HG03439 (cell line): ENCODE data around the gene CYTH2.
"Not testable (repeated sequence)": the region's sequence is repeated elsewhere in the genome, so short reads cannot be mapped to it uniquely, and the experiment has no call there.

ENCODE experiments used
- ATAC-seq: cut with Tn5 transposase; IDR thresholded peaks from one replicate; pipeline ENCODE4 v1.9.1; 2021; ENCODE audit warnings: mild to moderate bottlenecking, moderate library complexity; ENCODE audit not compliant: unreplicated experiment

CYTH2 gene

GRCh38 chr19:48511321-48511731, 42.2 kb downstream of the CYTH2 start:
- no peak for ATAC-seq

DNA sequence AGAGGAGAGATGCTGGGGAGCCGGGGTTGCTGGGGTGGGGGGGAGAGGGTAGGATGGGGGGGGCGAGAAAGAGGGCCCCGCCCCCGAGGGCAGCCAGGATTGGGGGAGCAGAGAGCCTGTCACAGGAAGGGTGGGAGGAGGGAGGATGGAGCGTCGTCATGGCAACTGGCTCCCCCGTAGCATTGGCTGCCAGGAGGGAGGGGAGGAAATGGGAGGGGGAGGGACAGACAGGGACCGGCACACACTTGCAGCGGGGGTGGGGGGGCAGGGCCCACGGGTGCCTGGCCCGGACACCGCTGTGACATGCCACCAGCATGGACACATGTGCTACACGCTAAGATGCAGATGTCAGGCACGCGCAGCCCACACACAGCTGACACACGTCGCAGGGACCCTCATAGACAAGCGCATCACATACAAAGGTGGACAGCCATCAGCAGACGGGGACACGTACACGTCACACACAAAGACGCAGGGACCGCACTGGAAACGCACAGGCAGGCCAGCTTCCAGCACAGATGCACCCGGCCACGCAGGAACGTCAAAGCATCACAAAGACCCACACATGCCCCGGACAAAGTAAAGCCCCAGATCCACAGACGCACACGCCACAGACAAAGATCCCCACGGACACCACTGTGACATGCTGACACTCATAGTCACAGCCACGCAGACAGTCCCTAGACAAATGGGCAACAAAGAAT, 42.8 kb downstream of the CYTH2 start, which contains the start of gene LMTK3:
Gene LMTK3, minus strand, starts transcription at position 36 of the 704 bp plus-strand sequence. CDS start 259 bp downstream, outside the sequence.
- ATAC-seq = no peak

GRCh38 chr19:48512504-48513288, 43.5 kb downstream of the CYTH2 start:
- ATAC-seq = no peak

DNA sequence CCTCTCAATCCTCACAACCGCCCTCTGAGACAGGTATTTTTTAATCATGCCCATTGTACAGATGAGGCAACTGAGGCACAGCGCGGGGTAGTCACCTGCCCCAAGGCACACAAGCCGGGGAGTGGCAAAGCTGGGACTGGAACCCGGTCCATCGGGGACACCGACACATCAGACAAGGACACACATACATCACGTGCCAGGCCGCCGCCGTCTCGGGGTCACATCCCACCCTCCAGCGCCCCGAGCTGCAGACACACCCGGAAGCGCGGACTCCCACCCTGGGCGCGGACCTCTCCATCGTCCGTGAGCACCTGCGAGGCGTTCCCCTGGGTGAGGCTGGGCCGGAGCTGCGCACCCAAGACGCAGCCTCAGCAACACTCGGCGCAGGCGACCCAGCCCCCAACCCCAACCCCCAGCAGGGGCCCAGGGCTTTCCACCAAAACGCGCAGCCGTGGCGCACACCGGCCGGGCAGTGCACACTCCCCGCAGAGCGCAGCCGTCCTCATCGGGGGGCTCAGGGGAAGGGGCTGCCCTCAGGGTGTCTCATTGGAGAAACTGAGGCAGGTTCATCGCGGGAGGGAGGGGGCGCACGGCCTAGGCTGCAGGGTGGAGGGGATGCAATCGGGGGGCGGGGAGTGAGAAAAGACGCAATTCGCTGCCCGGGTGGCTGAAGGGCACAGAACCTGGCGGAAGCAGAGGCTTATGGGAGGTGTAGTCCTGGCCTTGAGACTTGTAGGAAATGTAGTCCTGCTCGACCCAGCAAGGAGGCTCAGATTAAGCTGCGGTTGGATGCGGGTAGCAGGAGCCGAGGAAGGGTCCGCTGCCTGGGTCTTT, 44.3 kb downstream of the CYTH2 start:
- ATAC-seq = peak; percentile 48

DNA sequence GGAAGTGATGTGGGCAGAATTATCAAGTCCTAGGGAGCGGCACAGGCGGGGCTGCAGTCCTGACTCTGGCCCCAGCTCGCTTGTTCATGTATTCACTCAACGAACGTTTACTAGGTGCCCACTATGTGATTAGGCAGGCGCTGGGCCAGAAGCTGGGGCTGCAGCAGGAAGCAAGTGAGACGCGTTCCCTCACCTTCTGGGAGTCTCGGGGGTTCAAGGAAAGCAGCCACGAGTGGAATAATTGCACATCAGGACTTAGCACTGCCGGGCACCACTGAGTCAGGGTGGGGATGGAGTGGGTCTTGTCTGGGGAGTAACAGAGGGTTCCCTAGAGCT, 44.9 kb downstream of the CYTH2 start:
- peak; percentile 4 for ATAC-seq

DNA sequence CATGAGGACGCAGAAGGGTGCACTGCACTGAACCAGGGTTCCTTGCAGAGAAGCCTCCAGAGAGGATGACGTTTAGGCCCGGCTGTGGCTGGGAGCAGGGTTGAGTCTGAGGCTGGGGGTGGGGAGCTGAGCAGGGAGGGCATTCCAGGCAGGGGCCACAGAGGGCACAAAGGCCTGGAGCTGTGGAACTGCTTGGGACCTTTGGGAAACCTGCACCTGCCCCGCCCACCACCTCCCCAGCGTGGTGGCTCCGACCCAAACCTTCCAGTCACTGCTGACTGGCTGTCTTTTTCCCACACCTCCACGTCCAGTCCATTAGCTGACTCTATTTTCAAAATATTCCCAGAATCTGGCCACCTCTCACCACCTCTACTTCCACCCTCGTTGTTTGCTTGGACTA, 47.4 kb downstream of the CYTH2 start:
- ATAC-seq = no peak

GRCh38 chr19:48518207-48518606, 49.0 kb downstream of the CYTH2 start:
- ATAC-seq = no peak

GRCh38 chr19:48519426-48519825, 50.3 kb downstream of the CYTH2 start:
- ATAC-seq = not testable (repeated sequence)

- ATAC-seq = no peak
Measured at GRCh38 chr19:48520134-48520533, 51.0 kb downstream of the CYTH2 start.

GRCh38 chr19:48524221-48524620, 55.1 kb downstream of the CYTH2 start:
- ATAC-seq = no peak

DNA sequence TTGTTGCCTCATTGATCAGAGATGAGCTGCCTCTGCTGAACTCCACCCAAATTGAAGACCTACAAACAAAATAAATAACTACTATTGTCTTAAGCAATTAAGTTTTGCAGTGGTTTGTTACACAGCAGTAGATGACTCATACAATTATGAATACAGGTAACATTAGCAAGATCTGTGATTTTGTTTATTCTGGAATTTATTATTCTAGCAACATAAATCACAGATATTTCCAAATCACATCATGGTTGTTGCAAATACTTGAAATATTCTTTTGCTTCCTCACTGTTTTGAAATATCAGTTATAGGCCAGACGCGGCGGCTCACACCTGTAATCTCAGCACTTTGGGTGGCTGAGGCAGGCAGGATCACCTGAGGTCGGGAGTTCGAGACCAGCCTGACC, 55.6 kb downstream of the CYTH2 start:
- ATAC-seq = no peak

GRCh38 chr19:48529156-48529555, 60.0 kb downstream of the CYTH2 start:
- ATAC-seq = no peak

DNA sequence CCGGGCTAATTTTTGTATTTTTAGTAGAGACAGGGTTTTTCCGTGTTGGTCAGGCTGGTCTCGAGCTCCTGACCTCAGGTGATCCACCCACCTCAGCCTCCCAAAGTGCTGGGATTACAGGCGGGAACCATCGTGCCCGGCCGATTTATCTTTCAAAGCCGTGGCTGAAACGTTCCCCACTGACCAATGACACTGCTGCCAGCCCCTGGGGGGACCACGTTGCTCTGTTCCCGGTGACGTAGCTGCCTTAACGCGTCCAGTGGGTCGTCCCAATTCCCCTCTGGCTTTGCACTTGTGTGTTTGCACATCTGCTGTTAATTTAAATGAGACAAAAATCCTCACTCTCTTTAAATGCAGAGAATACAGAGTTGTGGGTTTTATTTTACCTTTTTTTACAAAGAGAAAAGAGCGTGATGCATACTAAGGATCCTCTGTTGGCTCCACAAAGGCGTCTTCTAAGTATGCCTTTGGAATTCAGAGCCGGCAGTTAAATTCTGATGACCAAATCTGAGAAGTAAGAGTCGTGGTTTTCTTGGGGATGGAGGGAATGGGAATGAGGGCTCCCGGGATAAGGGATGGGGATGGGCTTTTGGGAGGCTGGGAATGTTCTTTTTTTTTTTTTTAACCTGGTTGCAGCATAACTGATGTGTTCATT, 61.0 kb downstream of the CYTH2 start:
- ATAC-seq = no peak

GRCh38 chr19:48530770-48531169, 61.6 kb downstream of the CYTH2 start:
- no peak for ATAC-seq
